HG02571 (cell line): ENCODE data around the gene EFCAB11.
"Not testable (repeated sequence)": the region's sequence is repeated elsewhere in the genome, so short reads cannot be mapped to it uniquely, and the experiment has no call there.

Source experiments
- ATAC-seq: cut with Tn5 transposase; IDR thresholded peaks from one replicate; pipeline ENCODE4 v1.9.1; 2021; ENCODE audit warnings: mild to moderate bottlenecking, moderate library complexity; ENCODE audit not compliant: unreplicated experiment

The EFCAB11 gene

GRCh38 chr14:89874091-89874490 is 80.4 kb downstream of the EFCAB11 start:
- ATAC-seq = not testable (repeated sequence)

GRCh38 chr14:89870316-89870715 is 84.2 kb downstream of the EFCAB11 start:
- no peak for ATAC-seq

- ATAC-seq = no peak
Measured at GRCh38 chr14:89869606-89870005, 84.9 kb downstream of the EFCAB11 start.

- ATAC-seq = no peak
Measured at GRCh38 chr14:89866458-89866857, 88.1 kb downstream of the EFCAB11 start.

- no peak for ATAC-seq
Measured at GRCh38 chr14:89865153-89865552, 89.4 kb downstream of the EFCAB11 start.

- no peak for ATAC-seq
Measured at GRCh38 chr14:89862856-89863255, 91.7 kb downstream of the EFCAB11 start.

- ATAC-seq = no peak
Measured at GRCh38 chr14:89861630-89862029, 92.9 kb downstream of the EFCAB11 start.

GRCh38 chr14:89858089-89858488 is 96.4 kb downstream of the EFCAB11 start:
- ATAC-seq = no peak

GRCh38 chr14:89856871-89857345 is 97.6 kb downstream of the EFCAB11 start:
- no peak for ATAC-seq

- no peak for ATAC-seq
Measured at GRCh38 chr14:89855961-89856656, 98.4 kb downstream of the EFCAB11 start.

- ATAC-seq = no peak
Measured at GRCh38 chr14:89853936-89854693, 100.4 kb downstream of the EFCAB11 start.

- no peak for ATAC-seq
Measured at GRCh38 chr14:89851106-89851505, 103.4 kb downstream of the EFCAB11 start.

- ATAC-seq = no peak
Measured at GRCh38 chr14:89849931-89850330, 104.6 kb downstream of the EFCAB11 start.

GRCh38 chr14:89848165-89848564 is 106.4 kb downstream of the EFCAB11 start:
- no peak for ATAC-seq

GRCh38 chr14:89845346-89845745 is 109.2 kb downstream of the EFCAB11 start:
- ATAC-seq = no peak

- ATAC-seq = no peak
Measured at GRCh38 chr14:89844508-89844907, 110.0 kb downstream of the EFCAB11 start.

GRCh38 chr14:89842837-89843236 is 111.7 kb downstream of the EFCAB11 start:
- ATAC-seq = no peak

- ATAC-seq = no peak
Measured at GRCh38 chr14:89841851-89842250, 112.7 kb downstream of the EFCAB11 start.

- ATAC-seq = no peak
Measured at GRCh38 chr14:89836830-89837469, 117.6 kb downstream of the EFCAB11 start.

- ATAC-seq = no peak
Measured at GRCh38 chr14:89833661-89834060, 120.9 kb downstream of the EFCAB11 start.

GRCh38 chr14:89833120-89833532 is 121.4 kb downstream of the EFCAB11 start:
- ATAC-seq = no peak
